ENCODE data around the gene CBL.

CBL gene

GRCh38 chr11:119192111-119192510 lies 14.0 kb upstream of the CBL start:
- peak overlapping the region; percentile 19 to 43 for H3K4me3 ChIP-seq (ENCODE audit: low read depth in 1 of 2, low read length in 1 of 2)
- no peaks in the 10 kb centered on the region for H3K27me3 ChIP-seq
- no peak for TF ChIP-seq CTCF (IDR thresholded peaks at IDR 0.05)
- peaks cover 59% of the 10 kb centered on the region in 2 experiments for H3K4me1 ChIP-seq (ENCODE audit: control insufficient read depth in 1 of 2, insufficient read depth in 1 of 2, low read depth in 1 of 2, low read length in 1 of 2)
- H3K27ac ChIP-seq: peak overlapping the region; percentile 94
- no peaks in the 10 kb centered on the region for H3K36me3 ChIP-seq
- H3K9me3 ChIP-seq: no peaks in the 10 kb centered on the region

GRCh38 chr11:119193001-119193400 lies 13.1 kb upstream of the CBL start:
- Histone ChIP-seq H3K9me3 (no peaks in the 10 kb centered on the region), H3K27ac (peak overlapping the region; percentile 94), H3K4me1 (ENCODE audit: control insufficient read depth in 1 of 2, insufficient read depth in 1 of 2, low read depth in 1 of 2, low read length in 1 of 2) (peaks cover 68% of the 10 kb centered on the region in 2 experiments), H3K4me3 (ENCODE audit: low read depth in 1 of 2, low read length in 1 of 2) (peak overlapping the region in 1 of 2 experiments; percentile 43), H3K27me3 (no peaks in the 10 kb centered on the region), H3K36me3 (no peaks in the 10 kb centered on the region)
- TF ChIP-seq CTCF (IDR thresholded peaks at IDR 0.05): no peak

- TF ChIP-seq CTCF (IDR thresholded peaks at IDR 0.05): no peak
- Histone ChIP-seq H3K4me1 (ENCODE audit: control insufficient read depth in 1 of 2, insufficient read depth in 1 of 2, low read depth in 1 of 2, low read length in 1 of 2) (peaks cover 74 to 75% of the 10 kb centered on the region in 2 experiments), H3K27me3 (no peaks in the 10 kb centered on the region), H3K9me3 (no peaks in the 10 kb centered on the region), H3K4me3 (ENCODE audit: low read depth in 1 of 2, low read length in 1 of 2) (no peak overlapping the region), H3K36me3 (no peaks in the 10 kb centered on the region), H3K27ac (peak overlapping the region; percentile 94)
Observed at GRCh38 chr11:119193626-119194025, 12.5 kb upstream of the CBL start.

- H3K27me3 ChIP-seq: no peaks in the 10 kb centered on the region
- peak overlapping the region; percentile 93 for H3K27ac ChIP-seq
- H3K36me3 ChIP-seq: no peaks in the 10 kb centered on the region
- H3K4me1 ChIP-seq (ENCODE audit: control insufficient read depth in 1 of 2, insufficient read depth in 1 of 2, low read depth in 1 of 2, low read length in 1 of 2): peaks cover 75 to 76% of the 10 kb centered on the region in 2 experiments
- peak overlapping the region; percentile 11 to 39 for H3K4me3 ChIP-seq (ENCODE audit: low read depth in 1 of 2, low read length in 1 of 2)
- no peaks in the 10 kb centered on the region for H3K9me3 ChIP-seq
- no peak for TF ChIP-seq CTCF (IDR thresholded peaks at IDR 0.05)
Observed at GRCh38 chr11:119194811-119195440, 11.2 kb upstream of the CBL start.

- H3K4me1 ChIP-seq (ENCODE audit: control insufficient read depth in 1 of 2, insufficient read depth in 1 of 2, low read depth in 1 of 2, low read length in 1 of 2): peaks cover 75 to 76% of the 10 kb centered on the region in 2 experiments
- H3K27me3 ChIP-seq: no peaks in the 10 kb centered on the region
- peak overlapping the region; percentile 11 to 39 for H3K4me3 ChIP-seq (ENCODE audit: low read depth in 1 of 2, low read length in 1 of 2)
- TF ChIP-seq CTCF (IDR thresholded peaks at IDR 0.05): no peak
- H3K27ac ChIP-seq: peak overlapping the region; percentile 93
- H3K9me3 ChIP-seq: no peaks in the 10 kb centered on the region
- no peaks in the 10 kb centered on the region for H3K36me3 ChIP-seq
Observed at GRCh38 chr11:119195680-119196079, 10.5 kb upstream of the CBL start.

Data from neutrophil (primary cell).